H9 (cell line): Measurements from ENCODE around the gene TRIP11. TPM values are rescaled to one million over a fixed set of nuclear protein-coding genes. Genes with fewer than 3 reads are reported as not detected.

Source experiments
- DNase-seq: peaks from one replicate; pipeline ENCODE4 v3.0.0-alpha.2; 2017
- H2AFZ ChIP-seq: one replicate; pipeline ENCODE4 v1.6.1; 2013; ENCODE audit warnings: mild to moderate bottlenecking, low read length, control low read depth, moderate library complexity
- H2AK5ac ChIP-seq: 2 replicates; pipeline ENCODE4 v1.6.1; 2013; ENCODE audit warnings: low read length, control low read depth, mixed read lengths; ENCODE audit not compliant: insufficient read length
- H2BK120ac ChIP-seq: one replicate; pipeline ENCODE4 v1.6.1; 2013; ENCODE audit warnings: low read depth, mild to moderate bottlenecking, low read length, control low read depth, inconsistent platforms; ENCODE audit not compliant: poor library complexity, severe bottlenecking
- H2BK12ac ChIP-seq: 2 replicates; pipeline ENCODE4 v1.6.1; 2013; ENCODE audit warnings: low read length, control low read depth, mixed read lengths, low read depth; ENCODE audit not compliant: insufficient read length
- H2BK15ac ChIP-seq: 2 replicates; pipeline ENCODE4 v1.6.1; 2013; ENCODE audit warnings: low read depth, low read length, control low read depth
- H2BK20ac ChIP-seq: one replicate; pipeline ENCODE4 v1.6.1; 2013; ENCODE audit warnings: low read depth, mild to moderate bottlenecking, low read length, control low read depth, inconsistent platforms; ENCODE audit not compliant: poor library complexity, severe bottlenecking
- H2BK5ac ChIP-seq: 2 replicates; pipeline ENCODE4 v1.6.1; 2013; ENCODE audit warnings: low read length, control low read depth, mixed read lengths; ENCODE audit not compliant: insufficient read length
- H3K14ac ChIP-seq: 2 replicates; pipeline ENCODE4 v1.6.1; 2013; ENCODE audit warnings: low read length, control low read depth; ENCODE audit not compliant: insufficient read depth
- H3K18ac ChIP-seq: 2 replicates; pipeline ENCODE4 v1.6.1; 2013; ENCODE audit warnings: low read depth, mild to moderate bottlenecking, mixed read lengths, low read length, control low read depth; ENCODE audit not compliant: insufficient read length
- H3K23ac ChIP-seq: 2 replicates; pipeline ENCODE4 v1.6.1; 2013; ENCODE audit warnings: low read length, control low read depth, mixed read lengths, low read depth; ENCODE audit not compliant: insufficient read length
- H3K23me2 ChIP-seq: 2 replicates; pipeline ENCODE4 v1.6.1; 2013; ENCODE audit warnings: low read depth, mild to moderate bottlenecking, mixed read lengths, low read length, control low read depth; ENCODE audit not compliant: insufficient read length, poor library complexity, severe bottlenecking
- H3K27ac ChIP-seq: 2 replicates; pipeline ENCODE4 v1.5.1; 2013; ENCODE audit warnings: low read length, control low read depth, mixed read lengths, low read depth; ENCODE audit not compliant: insufficient read length
- H3K27me3 ChIP-seq: 2 replicates; pipeline ENCODE4 v1.6.1; 2013; ENCODE audit warnings: low read length, control low read depth, inconsistent platforms; ENCODE audit not compliant: insufficient read depth
- H3K4ac ChIP-seq: 2 replicates; pipeline ENCODE4 v1.6.1; 2013; ENCODE audit warnings: low read depth, mild to moderate bottlenecking, control low read depth, inconsistent platforms, low read length, moderate library complexity
- H3K4me1 ChIP-seq: 2 replicates; pipeline ENCODE4 v1.6.1; 2013; ENCODE audit warnings: low read length, control low read depth, inconsistent platforms; ENCODE audit not compliant: insufficient read depth
- H3K4me2 ChIP-seq: 2 replicates; pipeline ENCODE4 v1.6.1; 2013; ENCODE audit warnings: low read length, control low read depth, mixed read lengths; ENCODE audit not compliant: insufficient read length, insufficient read depth
- H3K56ac ChIP-seq: 2 replicates; pipeline ENCODE4 v1.6.1; 2013; ENCODE audit warnings: low read depth, mild to moderate bottlenecking, mixed read lengths, low read length, control low read depth; ENCODE audit not compliant: insufficient read length
- H3K79me1 ChIP-seq: 2 replicates; pipeline ENCODE4 v1.6.1; 2013; ENCODE audit warnings: low read depth, mild to moderate bottlenecking, moderate library complexity, low read length, control low read depth, inconsistent platforms; ENCODE audit not compliant: insufficient read depth, poor library complexity, severe bottlenecking
- H3K79me2 ChIP-seq: 2 replicates; pipeline ENCODE4 v1.6.1; 2013; ENCODE audit warnings: low read length, control low read depth, inconsistent platforms; ENCODE audit not compliant: insufficient read depth
- H3K9ac ChIP-seq: 2 replicates; pipeline ENCODE4 v1.6.1; 2013; ENCODE audit warnings: low read length, control low read depth, mixed read lengths; ENCODE audit not compliant: insufficient read length; ENCODE audit errors: extremely low read depth
- H3K9me3 ChIP-seq: one replicate; pipeline ENCODE4 v1.6.1; 2013; ENCODE audit warnings: low read depth, low read length, inconsistent platforms; ENCODE audit not compliant: control insufficient read depth
- H3T11ph ChIP-seq: one replicate; pipeline ENCODE4 v1.6.1; 2013; ENCODE audit warnings: mild to moderate bottlenecking, low read length, control low read depth, inconsistent platforms
- H4K20me1 ChIP-seq: one replicate; pipeline ENCODE4 v1.6.1; 2013; ENCODE audit not compliant: control insufficient read depth, insufficient read length, insufficient read depth
- H4K5ac ChIP-seq: 2 replicates; pipeline ENCODE4 v1.6.1; 2013; ENCODE audit warnings: low read depth, mild to moderate bottlenecking, mixed read lengths, low read length, control low read depth; ENCODE audit not compliant: insufficient read length
- H4K8ac ChIP-seq: replicated peaks from 2 replicates; pipeline ENCODE4 v1.6.1; 2013; ENCODE audit warnings: low read length, control low read depth, mixed read lengths, low read depth; ENCODE audit not compliant: insufficient read length
- H4K91ac ChIP-seq: 2 replicates; pipeline ENCODE4 v1.6.1; 2013; ENCODE audit warnings: low read depth, mild to moderate bottlenecking, moderate library complexity, mixed read lengths, low read length, control low read depth; ENCODE audit not compliant: insufficient read length
- H3K27ac Mint-ChIP-seq, 3 experiments: 2 replicates in 2 of 3; 3 replicates in 1 of 3; pipeline ENCODE4 v1.8.0; 2020 to 2021; ENCODE audit warnings: mixed read lengths in 3 of 3, mild to moderate bottlenecking in 1 of 3, moderate library complexity in 1 of 3
- H3K27me3 Mint-ChIP-seq: 2 replicates; pipeline ENCODE4 v1.8.0; 2021; ENCODE audit warnings: low read depth, mild to moderate bottlenecking, moderate library complexity, mixed read lengths
- H3K36me3 Mint-ChIP-seq, 3 experiments: 2 replicates in 2 of 3; 3 replicates in 1 of 3; pipeline ENCODE4 v1.8.0; 2020 to 2021; ENCODE audit warnings: low read depth in 3 of 3, mixed read lengths in 3 of 3; ENCODE audit not compliant: insufficient read depth in 1 of 3
- H3K4me1 Mint-ChIP-seq, 2 experiments: 2 replicates each; pipeline ENCODE4 v1.8.0; 2020; ENCODE audit warnings: mixed read lengths in 2 of 2
- H3K4me3 Mint-ChIP-seq, 2 experiments: 2 replicates in 1 of 2; 3 replicates in 1 of 2; pipeline ENCODE4 v1.8.0; 2020 to 2021; ENCODE audit warnings: mild to moderate bottlenecking in 2 of 2, mixed read lengths in 2 of 2, moderate library complexity in 1 of 2
- H3K9me3 Mint-ChIP-seq, 2 experiments: 2 replicates in 1 of 2; 3 replicates in 1 of 2; pipeline ENCODE4 v1.8.0; 2020; ENCODE audit warnings: mild to moderate bottlenecking in 2 of 2, mixed read lengths in 2 of 2, moderate library complexity in 1 of 2
- CTCF ChIP-seq: fragments of 200-600 bp; sonication (generic); conservative IDR thresholded peaks from 3 replicates; pipeline ENCODE4 v1.8.0; 2021; ENCODE audit warnings: antibody characterized with exemption, mild to moderate bottlenecking
- WGBS: extraction: QIAGEN DNeasy Blood & Tissue Kit; methylation state at CpG from one replicate; pipeline ENCODE4 v1.1.7; 2013; ENCODE audit warnings: missing lambda C conversion rate, low lambda C conversion rate, mixed read lengths; ENCODE audit not compliant: insufficient read length; ENCODE audit errors: extremely low coverage; 5-methylcytosine and 5-hydroxymethylcytosine counted together
- total RNA-seq: library from RNA; stranded (reverse); gene quantifications from 2 replicates; pipeline ENCODE4 v1.2.1, GENCODE V29; 2021

The TRIP11 gene
- total RNA-seq, 1 experiment from 2014 or later = 33.5 TPM

- Histone ChIP-seq H2AFZ (no peak overlapping the region), H3K18ac (no peak overlapping the region), H3K9me3 (no peaks in the 10 kb centered on the region), H2BK15ac (no peak overlapping the region), H3K79me1 (no peaks in the 10 kb centered on the region), H2BK5ac (no peak overlapping the region), H3K27ac (no peak overlapping the region), H4K20me1 (no peaks in the 10 kb centered on the region), H3K4me1 (0 out of 2 replicates have a peak, but pooled peaks cover 4% of the 10 kb centered on the region), H2BK12ac (no peak overlapping the region), H2BK20ac (no peak overlapping the region), H3K4me2 (no peak overlapping the region), H3K27me3 (peaks cover 6% of the 10 kb centered on the region), H2BK120ac (no peak overlapping the region), H3K23me2 (peaks cover 7% of the 10 kb centered on the region), H3K4ac (no peak overlapping the region), H3K9ac (no peak overlapping the region), H3T11ph (no peak overlapping the region), H3K56ac (no peak overlapping the region), H4K8ac (no peak overlapping the region), H3K79me2 (no peaks in the 10 kb centered on the region), H2AK5ac (no peak overlapping the region), H3K14ac (no peak overlapping the region), H3K23ac (no peak overlapping the region), H4K5ac (no peak overlapping the region), H4K91ac (no peak overlapping the region)
- no peak for DNase-seq
- Mint-ChIP-seq H3K9me3 (no peaks in the 10 kb centered on the region), H3K4me3 (no peak overlapping the region; a peak in 1 of 5 replicates), H3K27me3 (peaks cover 58% of the 10 kb centered on the region), H3K4me1 (peaks cover 14 to 16% of the 10 kb centered on the region in 2 experiments), H3K27ac (no peak overlapping the region), H3K36me3 (peaks cover 0 to 2% (median 0%) of the 10 kb centered on the region in 3 experiments; a peak in 2 of 7 replicates)
- TF ChIP-seq CTCF = no peak
- no CpG with 5 or more reads among the region's 10 CpGs for WGBS
Observed at GRCh38 chr14:91945751-91946621, 93.9 kb downstream of the TRIP11 start.
